Endothelial cell of hepatic sinusoid (primary cell): Measurements from ENCODE around the gene GPR108.

Experiments
- in situ Hi-C: cut with HindIII; loops from 2 replicates; pipeline ENCODE4 v1.10.0; 2017; ENCODE audit warnings: low sequenced_read_pairs

The GPR108 gene

GRCh38 chr19:6683971-6684370 lies 53.4 kb downstream of the GPR108 start:
- in situ Hi-C loops: no loop called here

- in situ Hi-C loops: no loop called here
These were observed 54.7 kb downstream of the GPR108 start for GRCh38 chr19:6682607-6683128.

- in situ Hi-C loops: no loop called here
These were observed 57.2 kb downstream of the GPR108 start for GRCh38 chr19:6680141-6680540.
